Upper lobe of left lung (tissue), 4 donors: ENCODE measurements around the gene PSPH.

Source experiments
- CTCF ChIP-seq, 6 experiments: fragments of 450-650 bp in 4 of 6; fragments of 200-600 bp in 2 of 6; sonication (generic) in 2 of 6; IDR thresholded peaks; one replicate each; pipeline ENCODE4 v1.5.1; 2016 to 2019; ENCODE audit warnings: antibody characterized with exemption in 6 of 6
- POLR2A ChIP-seq, 4 donors: fragments of 450-650 bp; IDR thresholded peaks; one replicate each; pipeline ENCODE4 v1.5.1; 2016 to 2017; ENCODE audit warnings: antibody characterized with exemption in 4 of 4, mild to moderate bottlenecking in 2 of 4

DNA sequence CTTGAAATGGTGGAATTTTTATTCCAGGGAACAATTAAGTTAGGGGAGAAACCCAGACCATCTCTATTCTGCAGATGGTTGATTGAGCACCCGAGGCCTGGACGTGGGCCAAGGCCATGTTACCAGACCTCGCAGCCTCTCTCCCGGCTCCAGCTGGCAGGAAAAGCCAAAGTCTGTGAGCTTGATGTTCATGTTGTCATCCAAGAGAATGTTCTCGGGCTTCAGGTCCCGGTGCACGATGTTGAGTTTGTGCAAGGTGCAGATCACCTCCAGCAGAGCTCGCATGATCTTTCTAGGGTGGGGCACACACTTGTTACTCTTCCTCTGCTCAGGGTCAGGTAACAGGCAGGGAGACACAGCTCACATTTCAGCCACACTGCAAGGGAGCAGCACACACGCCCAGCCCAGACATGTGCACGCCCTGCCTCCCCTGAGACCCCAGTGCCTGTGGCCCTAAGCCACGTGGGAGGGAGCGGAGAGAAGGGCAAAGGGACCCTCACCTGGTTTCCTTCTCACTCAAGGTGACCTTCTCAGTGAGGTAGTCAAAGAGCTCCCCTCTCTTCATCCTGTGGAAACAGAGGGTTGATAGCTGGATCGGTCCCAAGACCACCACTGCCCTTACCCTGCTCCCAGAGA lies 32.0 kb upstream of the PSPH start:
- TF ChIP-seq CTCF (IDR thresholded peaks at IDR 0.05) (no peak), POLR2A (IDR thresholded peaks at IDR 0.05) (no peak)
